ENCODE data around the gene UST. TPM values are rescaled to one million over a fixed set of nuclear protein-coding genes. Genes with fewer than 3 reads are reported as not detected.
A peak's percentile ranks its signal among the peaks of the same experiment; 100 is the strongest.
"Not testable (repeated sequence)": the region's sequence is repeated elsewhere in the genome, so short reads cannot be mapped to it uniquely, and the experiment has no call there.

UST gene
- total and polyA plus RNA-seq, 9 of the 15 experiments (the other 6 are each of a cell fraction or from before 2014, with no cell fraction given): 0.04 to 0.10 TPM; not detected in 7

GRCh38 chr6:148848915-148849314, 102.1 kb downstream of the UST start:
- Histone ChIP-seq H3K4me2 (ENCODE audit: insufficient read depth, low read length) (no peak overlapping the region), H3K4me3 (no peak overlapping the region), H3K27me3 (ENCODE audit: control insufficient read depth in 2 of 2, insufficient read depth in 2 of 2, low read length in 2 of 2) (peaks cover 4 to 16% of the 10 kb centered on the region in 2 experiments; a peak in 3 of 5 replicates), H3K79me2 (ENCODE audit: control insufficient read depth, insufficient read depth, low read length) (no peaks in the 10 kb centered on the region), H2AFZ (ENCODE audit: low read depth, low read length) (no peak overlapping the region), H3K9me3 (replicated peaks; ENCODE audit: control insufficient read depth, insufficient read depth, low read depth, low read length) (no peaks in the 10 kb centered on the region), H3K4me1 (replicated peaks in 1 of 2; ENCODE audit: control insufficient read depth in 2 of 2, insufficient read depth in 2 of 2, low read length in 2 of 2) (no peaks in the 10 kb centered on the region), H3K27ac (ENCODE audit: extremely low read depth, low read depth, low read length) (no peak overlapping the region), H3K36me3 (ENCODE audit: control insufficient read depth, insufficient read depth, low read length) (no peaks in the 10 kb centered on the region), H3K9me1 (ENCODE audit: control insufficient read depth, insufficient read depth, low read length) (no peaks in the 10 kb centered on the region), H3K9ac (ENCODE audit: insufficient read depth in 1 of 2, low read depth in 2 of 2, low read length in 2 of 2) (peak overlapping the region in 1 of 2 experiments; percentile 13; a peak in 1 of 4 replicates), H4K20me1 (replicated peaks; ENCODE audit: control insufficient read depth, insufficient read depth, low read length) (no peaks in the 10 kb centered on the region; the same call in 1 of the 2 replicates)
- ChIA-PET CTCF (ENCODE audit: low intra/inter-chr PET ratio) (no interaction called here), POLR2A (no interaction called here)
- DNase-seq (ENCODE audit: extremely low read depth in 1 of 4, low spot score in 3 of 4) (no peak), FAIRE-seq (no peak), ATAC-seq (no peak)
- in situ Hi-C loops (cut with MboI): no loop called here
- no TSS peak for BruUV-seq (replicated peaks)
- intact Hi-C loops (cut with micrococcal nuclease): no loop called here
- WGBS (ENCODE audit: insufficient coverage, low coverage, missing lambda C conversion rate): 0% methylated on average over 4 of the region's 4 CpGs
- TF ChIP-seq ZNF197 (CRISPR knock-in tag; IDR thresholded peaks at IDR 0.05; ENCODE audit: low read depth) (no peak), HNRNPK (IDR thresholded peaks at IDR 0.05; ENCODE audit: low read depth, low read length, poor library complexity, severe bottlenecking) (no peak), ARHGAP35 (IDR thresholded peaks at IDR 0.05; ENCODE audit: partially characterized antibody) (no peak), TAF7 (tag; IDR thresholded peaks at IDR 0.05) (no peak), ZNF444 (CRISPR knock-in tag; IDR thresholded peaks at IDR 0.05) (no peak), ESRRB (CRISPR knock-in tag; IDR thresholded peaks at IDR 0.05; ENCODE audit: borderline replicate concordance) (no peak), ZFX (CRISPR knock-in tag; IDR thresholded peaks at IDR 0.05) (no peak), THRAP3 (IDR thresholded peaks at IDR 0.05; ENCODE audit: borderline replicate concordance) (no peak), TRIM28 (IDR thresholded peaks at IDR 0.05) (no peak), BMI1 (IDR thresholded peaks at IDR 0.05; ENCODE audit: low read length) (no peak)

- 0% methylated on average over 5 of the region's 5 CpGs for WGBS (ENCODE audit: insufficient coverage, low coverage, missing lambda C conversion rate)
- in situ Hi-C loops (cut with MboI); H3K27ac ChIP-seq (ENCODE audit: extremely low read depth, low read depth, low read length); DNase-seq (ENCODE audit: extremely low read depth in 1 of 4, low spot score in 3 of 4); H2AFZ ChIP-seq (ENCODE audit: low read depth, low read length); ATAC-seq; FAIRE-seq; intact Hi-C loops (cut with micrococcal nuclease); BruUV-seq (replicated peaks); H3K9me1 ChIP-seq (ENCODE audit: control insufficient read depth, insufficient read depth, low read length); H3K4me2 ChIP-seq (ENCODE audit: insufficient read depth, low read length); H3K4me3 ChIP-seq; H3K9ac ChIP-seq (ENCODE audit: insufficient read depth in 1 of 2, low read depth in 2 of 2, low read length in 2 of 2); CTCF ChIA-PET (ENCODE audit: low intra/inter-chr PET ratio); H3K36me3 ChIP-seq (ENCODE audit: control insufficient read depth, insufficient read depth, low read length); H4K20me1 ChIP-seq (replicated peaks; ENCODE audit: control insufficient read depth, insufficient read depth, low read length); H3K4me1 ChIP-seq (replicated peaks in 1 of 2; ENCODE audit: control insufficient read depth in 2 of 2, insufficient read depth in 2 of 2, low read length in 2 of 2); POLR2A ChIA-PET; H3K79me2 ChIP-seq (ENCODE audit: control insufficient read depth, insufficient read depth, low read length); H3K9me3 ChIP-seq (replicated peaks; ENCODE audit: control insufficient read depth, insufficient read depth, low read depth, low read length): not testable (repeated sequence)
- peaks cover 4 to 19% of the 10 kb centered on the region in 2 experiments; a peak in 3 of 5 replicates for H3K27me3 ChIP-seq (ENCODE audit: control insufficient read depth in 2 of 2, insufficient read depth in 2 of 2, low read length in 2 of 2)
These were observed 102.6 kb downstream of the UST start for GRCh38 chr6:148849449-148849848.
